Anterior cingulate cortex (tissue), 58 donors: ENCODE data around the gene SLC22A1.

Experiments used
- DNase-seq, 58 donors: peaks; one replicate each; lab custom pipeline; 2025; lab: John Stamatoyannopoulos, UW

SLC22A1 gene

DNA sequence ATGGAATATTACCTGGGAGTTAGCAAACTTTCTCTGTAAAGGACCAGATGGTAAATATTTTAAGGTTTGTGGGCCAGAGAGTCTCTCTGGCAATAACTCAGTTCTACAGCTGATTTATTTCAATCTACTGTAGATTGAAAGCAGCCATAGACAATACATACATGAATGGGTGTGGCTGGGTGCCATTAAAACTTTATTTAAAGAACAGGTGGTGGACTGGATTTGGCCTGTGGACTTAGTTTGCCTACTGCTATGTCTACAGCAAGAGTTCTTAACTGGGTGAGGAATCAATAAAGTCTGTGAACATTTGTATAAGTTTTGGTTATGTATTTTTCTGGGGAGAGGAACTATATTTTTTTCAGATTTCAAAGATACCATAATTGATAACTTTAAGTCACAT, 81.9 kb downstream of the SLC22A1 start:
- DNase-seq = no peak

DNA sequence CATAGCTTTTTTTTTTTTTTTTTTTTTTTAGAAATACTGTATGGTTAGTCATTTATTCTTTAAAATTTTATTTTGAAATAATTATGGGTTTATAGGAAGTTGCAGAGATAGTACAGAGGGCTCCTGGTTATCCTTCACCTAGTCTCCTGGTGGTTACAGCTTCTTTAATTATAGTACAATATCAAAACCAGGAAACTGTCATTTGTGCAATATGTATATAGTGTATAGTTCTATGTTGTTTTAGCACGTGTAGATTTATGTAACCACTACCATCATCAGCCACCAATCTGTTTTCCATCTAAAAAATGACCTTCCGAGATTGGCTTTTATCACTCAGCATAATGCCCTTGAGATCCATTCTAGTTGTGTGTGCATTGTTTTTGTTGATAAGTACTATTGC, 82.3 kb downstream of the SLC22A1 start:
- no peak for DNase-seq

DNA sequence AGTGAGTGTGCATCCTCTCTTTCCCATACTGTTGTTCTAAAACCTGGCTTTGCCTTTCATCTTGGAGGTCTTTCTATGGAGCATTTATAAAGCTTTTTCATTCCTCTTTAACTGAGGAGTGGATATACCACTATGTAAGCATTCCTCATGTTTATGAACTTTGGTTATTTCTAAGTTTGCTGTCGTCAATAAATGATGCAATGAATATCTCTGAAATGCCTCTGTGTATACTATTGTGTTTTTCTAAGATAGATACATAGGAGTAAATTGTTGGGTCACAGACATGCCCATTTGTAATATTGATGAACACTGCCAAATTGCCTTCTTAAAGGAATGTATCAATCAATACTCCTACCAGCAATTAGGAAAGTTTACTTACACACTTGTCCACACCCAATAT, 83.1 kb downstream of the SLC22A1 start:
- DNase-seq = no peak

- no peak for DNase-seq
Observed at GRCh38 chr6:160207618-160208017, 86.0 kb downstream of the SLC22A1 start.
